GM19452 (cell line): ENCODE results near the gene TMC2.
A peak's percentile ranks its signal among the peaks of the same experiment; 100 is the strongest.
"Not testable (repeated sequence)": the region's sequence is repeated elsewhere in the genome, so short reads cannot be mapped to it uniquely, and the experiment has no call there.

ENCODE experiments used
- ATAC-seq: cut with Tn5 transposase; IDR thresholded peaks from one replicate; pipeline ENCODE4 v1.9.1; 2021; ENCODE audit not compliant: unreplicated experiment

TMC2 gene

GRCh38 chr20:2658414-2659354, 122.3 kb downstream of the TMC2 start:
- no peak for ATAC-seq

- no peak for ATAC-seq
Measured at GRCh38 chr20:2659547-2659946, 123.2 kb downstream of the TMC2 start.

DNA sequence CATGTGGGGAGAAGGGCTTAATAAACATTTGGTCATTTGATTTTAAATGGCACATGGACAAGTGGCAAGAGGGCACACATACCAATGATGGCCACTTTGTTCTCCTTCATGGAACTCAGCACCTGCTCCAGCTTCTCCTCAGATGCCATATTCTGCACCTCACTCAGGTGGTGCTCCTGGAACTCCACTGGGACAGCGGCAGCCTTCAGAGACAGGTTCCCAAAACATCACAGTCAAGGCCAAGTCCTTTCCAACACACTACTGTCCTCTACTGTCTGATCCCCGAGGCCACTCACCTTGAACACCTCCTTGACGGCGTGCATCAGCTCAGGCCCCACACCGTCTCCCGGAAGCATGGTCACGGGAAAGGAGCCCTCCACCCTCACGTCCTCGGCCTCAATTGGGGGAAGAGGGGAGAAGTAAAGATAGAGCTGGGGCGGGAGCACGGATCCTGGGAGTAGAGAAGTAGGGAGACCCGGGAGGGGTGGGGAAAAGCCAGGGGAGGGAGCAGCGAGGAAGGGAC, 127.1 kb downstream of the TMC2 start:
- ATAC-seq: no peak

- peak; percentile 92 for ATAC-seq
Measured at GRCh38 chr20:2663887-2664719, 127.7 kb downstream of the TMC2 start, which contains the start of gene IDH3B. TSS of gene IDH3B (minus strand) at chr20:2664216. CDS start at chr20:2664188, 28 bp downstream.

DNA sequence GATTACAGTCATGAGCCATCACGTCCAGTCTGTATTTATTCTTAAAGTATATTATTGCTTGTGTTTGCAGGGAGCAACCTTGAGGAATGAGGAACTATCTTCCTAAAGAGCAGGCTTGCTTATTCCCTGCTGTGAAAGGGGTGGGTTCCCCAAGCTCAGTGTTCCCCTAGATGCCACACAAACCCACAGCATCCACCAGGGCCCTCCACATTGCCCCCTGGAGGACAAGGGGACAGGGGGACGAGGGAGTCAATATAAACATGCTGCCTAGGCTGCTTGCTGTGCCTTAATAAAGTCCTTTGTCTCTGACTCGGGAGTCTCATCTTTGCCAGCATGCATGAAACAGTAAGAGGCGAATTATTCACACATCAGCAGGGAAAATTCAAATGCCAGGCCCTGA, 135.6 kb downstream of the TMC2 start:
- ATAC-seq: no peak

DNA sequence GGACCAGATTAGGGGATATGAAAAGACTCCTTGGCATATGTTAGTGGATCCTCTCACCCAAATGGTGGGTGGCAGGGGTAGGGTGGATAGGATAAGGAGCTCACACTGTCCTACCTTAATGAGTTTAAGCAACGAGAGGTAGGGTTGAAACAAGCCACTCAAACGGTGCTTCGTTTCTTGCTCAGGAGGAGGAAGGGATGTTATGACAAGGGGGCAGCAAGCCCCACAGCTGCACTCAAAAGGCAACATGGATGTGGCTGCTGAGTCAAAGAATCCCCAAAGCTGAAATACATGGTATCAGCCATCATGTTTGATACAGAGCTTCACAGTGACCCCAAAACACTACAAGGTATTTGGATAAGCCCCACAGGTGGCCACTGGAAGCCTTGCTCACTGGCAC, 136.1 kb downstream of the TMC2 start:
- no peak for ATAC-seq

DNA sequence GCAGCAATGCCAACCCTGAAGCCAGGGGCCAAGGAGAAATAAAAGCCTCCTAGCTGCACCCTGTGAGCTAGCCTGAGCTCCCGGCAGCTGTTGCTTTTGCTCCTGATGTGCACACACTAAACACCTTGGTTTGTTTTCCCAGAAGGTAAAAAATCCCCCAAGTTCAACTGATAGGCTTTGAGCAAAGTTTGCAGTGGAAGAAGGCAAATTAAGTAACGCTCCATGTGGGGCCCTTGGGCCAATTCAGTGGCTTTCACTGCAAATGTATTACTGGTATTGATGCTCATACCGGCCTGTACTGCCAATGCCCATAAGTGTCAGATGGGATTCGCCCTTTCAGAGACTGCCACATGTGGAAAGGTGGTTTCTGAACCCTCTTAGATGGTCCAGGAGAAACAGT, 137.1 kb downstream of the TMC2 start:
- ATAC-seq: no peak

- ATAC-seq: no peak
Measured at GRCh38 chr20:2680046-2680445, 143.7 kb downstream of the TMC2 start.

DNA sequence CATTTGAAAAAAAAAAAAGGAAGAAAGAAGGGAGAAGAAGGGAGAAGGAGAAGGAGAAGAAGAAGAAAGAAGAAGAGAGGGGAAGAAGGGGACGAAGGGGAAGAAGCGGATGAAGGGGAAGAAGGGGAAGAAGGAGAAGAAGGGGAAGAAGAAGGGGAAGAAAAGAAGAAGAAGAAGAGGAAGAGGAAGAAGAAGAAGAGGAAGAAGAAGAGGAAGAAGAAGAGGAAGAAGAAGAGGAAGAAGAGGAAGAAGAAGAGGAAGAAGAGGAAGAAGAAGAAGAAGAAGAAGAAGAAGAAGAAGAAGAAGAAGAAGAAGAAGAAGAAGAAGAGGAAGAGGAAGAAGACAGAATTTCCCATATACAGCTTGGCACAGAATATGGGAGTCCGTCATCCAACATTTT, 145.7 kb downstream of the TMC2 start:
- not testable (repeated sequence) for ATAC-seq

DNA sequence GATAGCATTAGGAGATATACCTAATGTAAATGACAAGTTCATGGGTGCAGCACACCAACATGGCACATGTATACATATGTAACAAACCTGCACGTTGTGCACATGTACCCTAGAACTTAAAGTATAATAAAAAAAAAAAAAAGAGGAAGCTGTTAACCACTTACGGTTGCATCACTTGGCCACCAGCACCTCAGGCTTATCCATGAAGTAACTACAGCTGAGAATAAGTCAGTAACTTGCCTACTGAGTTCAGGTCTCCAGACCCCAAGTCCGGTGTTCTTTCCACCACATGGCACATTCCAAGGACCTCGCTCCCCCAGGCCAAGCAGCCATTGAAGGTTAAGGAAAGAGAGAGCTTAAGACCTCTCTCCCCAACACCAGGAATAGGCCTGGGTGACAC, 148.4 kb downstream of the TMC2 start:
- not testable (repeated sequence) for ATAC-seq

DNA sequence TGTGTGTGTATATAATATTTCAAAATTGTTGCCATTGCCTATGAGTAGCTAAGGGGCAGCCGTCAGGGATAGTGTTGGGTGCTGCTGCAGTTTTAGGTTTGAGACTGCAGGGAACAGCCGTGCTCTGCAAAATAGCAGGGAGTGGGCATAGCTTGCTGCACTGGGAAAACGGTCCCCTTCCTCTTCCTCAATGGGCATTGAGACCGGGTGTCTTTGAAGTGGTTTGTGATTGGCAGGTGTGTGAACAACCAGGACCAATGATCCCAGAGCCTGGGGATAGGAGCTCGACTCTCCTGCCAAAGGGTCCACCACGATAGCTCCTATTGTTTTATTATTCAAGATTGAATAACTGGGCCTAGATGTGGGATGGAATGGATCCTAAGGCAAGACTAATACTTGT, 151.1 kb downstream of the TMC2 start:
- no peak for ATAC-seq

DNA sequence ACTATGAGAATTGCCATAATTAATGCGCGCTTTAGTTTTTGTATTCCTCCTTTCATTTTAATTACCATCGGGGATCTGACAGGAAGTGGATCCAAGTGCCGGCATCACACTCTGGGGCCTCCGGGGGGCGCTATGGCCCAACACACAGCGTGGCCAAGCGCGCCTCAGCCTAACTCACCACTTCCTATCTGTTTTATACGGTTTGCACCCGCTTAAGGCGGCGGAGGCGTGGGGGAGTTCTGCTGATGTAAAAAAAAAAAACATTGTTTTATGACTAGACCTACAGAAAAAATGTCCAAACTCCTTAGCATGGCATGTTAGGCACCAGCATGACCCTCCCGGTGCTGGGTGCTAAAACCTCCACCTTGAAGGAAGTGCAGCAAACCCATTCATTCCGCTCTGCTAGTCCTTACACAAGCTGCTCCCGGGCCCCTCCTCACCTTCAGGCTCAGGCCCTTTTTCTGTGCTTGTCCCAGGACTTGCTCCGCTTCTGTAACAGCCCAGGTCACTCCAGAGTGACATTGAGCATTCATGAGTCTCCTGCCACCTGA, 151.7 kb downstream of the TMC2 start:
- no peak for ATAC-seq

GRCh38 chr20:2690213-2690612, 153.8 kb downstream of the TMC2 start:
- ATAC-seq: no peak

GRCh38 chr20:2690718-2691117, 154.3 kb downstream of the TMC2 start:
- ATAC-seq: no peak

DNA sequence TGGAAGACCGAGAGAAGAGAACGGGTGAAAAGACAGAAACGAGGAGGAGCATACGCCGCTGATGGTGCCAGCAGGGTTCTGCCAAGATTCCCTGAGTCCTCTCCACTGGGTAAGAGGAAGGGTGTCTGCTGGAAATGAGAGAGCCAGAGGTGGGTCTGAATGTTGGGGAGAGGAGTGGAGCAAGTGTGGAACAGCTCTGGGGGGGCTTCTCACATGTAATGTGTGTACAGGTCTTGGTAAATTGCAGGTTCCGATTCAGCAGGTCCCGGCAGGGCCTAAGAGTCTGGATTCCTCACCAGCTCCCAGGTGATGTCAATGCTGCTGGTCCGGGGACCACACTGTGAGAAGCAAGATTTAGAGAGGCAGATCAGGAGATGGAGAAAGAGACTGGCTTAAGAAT, 154.8 kb downstream of the TMC2 start:
- ATAC-seq: no peak
